ENCODE measurements around the gene AMMECR1.

- TF ChIP-seq POLR2AphosphoS5 (IDR thresholded peaks at IDR 0.05) (no peak), EP300 (IDR thresholded peaks at IDR 0.05) (no peak)
Measured at GRCh38 chrX:110322603-110323002, 4.7 kb upstream of the AMMECR1 start.
